IPS-18a (cell line): ENCODE results near the gene HOXB6.

Experiments used
- H3K27ac ChIP-seq: one replicate; pipeline ENCODE4 v1.5.1; 2013; ENCODE audit warnings: low read length
- H3K27me3 ChIP-seq: one replicate; pipeline ENCODE4 v1.6.1; 2013; ENCODE audit warnings: mild to moderate bottlenecking, low read length; ENCODE audit not compliant: control insufficient read depth, insufficient read depth
- H3K36me3 ChIP-seq: one replicate; pipeline ENCODE4 v1.6.1; 2013; ENCODE audit warnings: low read depth, low read length; ENCODE audit not compliant: control insufficient read depth
- H3K4me1 ChIP-seq: one replicate; pipeline ENCODE4 v1.6.1; 2013; ENCODE audit warnings: low read depth, low read length; ENCODE audit not compliant: control insufficient read depth
- H3K4me3 ChIP-seq: one replicate; pipeline ENCODE4 v1.5.1; 2013; ENCODE audit warnings: low read length
- H3K9ac ChIP-seq: one replicate; pipeline ENCODE4 v1.6.1; 2013; ENCODE audit warnings: mild to moderate bottlenecking, low read length, moderate library complexity
- H3K9me3 ChIP-seq: one replicate; pipeline ENCODE4 v1.6.1; 2013; ENCODE audit warnings: low read depth, low read length; ENCODE audit not compliant: control insufficient read depth

HOXB6 gene

GRCh38 chr17:48592577-48592976, 12.2 kb downstream of the HOXB6 start:
- Histone ChIP-seq H3K9me3 (no peaks in the 10 kb centered on the region), H3K36me3 (no peaks in the 10 kb centered on the region), H3K27me3 (peaks cover 100% of the 10 kb centered on the region), H3K27ac (no peak overlapping the region), H3K4me3 (no peak overlapping the region), H3K4me1 (peaks cover 4% of the 10 kb centered on the region), H3K9ac (no peak overlapping the region)

- Histone ChIP-seq H3K36me3 (no peaks in the 10 kb centered on the region), H3K9ac (no peak overlapping the region), H3K27ac (no peak overlapping the region), H3K9me3 (no peaks in the 10 kb centered on the region), H3K4me1 (peaks cover 4% of the 10 kb centered on the region), H3K27me3 (peaks cover 100% of the 10 kb centered on the region), H3K4me3 (no peak overlapping the region)
Observed at GRCh38 chr17:48592057-48592514, 12.7 kb downstream of the HOXB6 start.

- Histone ChIP-seq H3K27ac (no peak overlapping the region), H3K4me3 (peak overlapping the region; percentile 22), H3K9me3 (no peaks in the 10 kb centered on the region), H3K4me1 (peaks cover 4% of the 10 kb centered on the region), H3K36me3 (no peaks in the 10 kb centered on the region), H3K9ac (no peak overlapping the region), H3K27me3 (peaks cover 100% of the 10 kb centered on the region)
Observed at GRCh38 chr17:48591255-48592056, 13.3 kb downstream of the HOXB6 start.

GRCh38 chr17:48590607-48591161, 14.1 kb downstream of the HOXB6 start:
- H3K27ac ChIP-seq: no peak overlapping the region
- H3K9ac ChIP-seq: no peak overlapping the region
- peaks cover 4% of the 10 kb centered on the region for H3K4me1 ChIP-seq
- H3K9me3 ChIP-seq: no peaks in the 10 kb centered on the region
- H3K4me3 ChIP-seq: peak overlapping the region; percentile 22
- no peaks in the 10 kb centered on the region for H3K36me3 ChIP-seq
- peaks cover 100% of the 10 kb centered on the region for H3K27me3 ChIP-seq

- no peak within 1 kb of the TSS for H3K9ac ChIP-seq
- H3K27me3 ChIP-seq: peaks cover 100% of the 10 kb centered on the region
- H3K9me3 ChIP-seq: no peaks in the 10 kb centered on the region
- H3K4me1 ChIP-seq: peaks cover 4% of the 10 kb centered on the region
- H3K27ac ChIP-seq: no peak within 1 kb of the TSS
- peak within 1 kb of the TSS; percentile 22 for H3K4me3 ChIP-seq
- no peaks in the 10 kb centered on the region for H3K36me3 ChIP-seq
Observed at GRCh38 chr17:48589831-48590606, 14.8 kb downstream of the HOXB6 start, which contains the start of gene HOXB3. TSS of gene HOXB3 (minus strand) at chr17:48590241. CDS start at chr17:48552474, 37,767 bp downstream.

GRCh38 chr17:48589060-48589830, 15.5 kb downstream of the HOXB6 start:
- H3K9me3 ChIP-seq: no peaks in the 10 kb centered on the region
- H3K4me1 ChIP-seq: peaks cover under 1% of the 10 kb centered on the region
- H3K27ac ChIP-seq: no peak overlapping the region
- H3K9ac ChIP-seq: no peak overlapping the region
- H3K36me3 ChIP-seq: no peaks in the 10 kb centered on the region
- H3K4me3 ChIP-seq: no peak overlapping the region
- H3K27me3 ChIP-seq: peaks cover 100% of the 10 kb centered on the region

GRCh38 chr17:48588528-48588927, 16.3 kb downstream of the HOXB6 start:
- Histone ChIP-seq H3K9me3 (no peaks in the 10 kb centered on the region), H3K27ac (no peak overlapping the region), H3K9ac (no peak overlapping the region), H3K36me3 (no peaks in the 10 kb centered on the region), H3K27me3 (peaks cover 100% of the 10 kb centered on the region), H3K4me3 (no peak overlapping the region), H3K4me1 (no peaks in the 10 kb centered on the region)

- H3K9ac ChIP-seq: no peak overlapping the region
- H3K27ac ChIP-seq: no peak overlapping the region
- H3K27me3 ChIP-seq: peaks cover 100% of the 10 kb centered on the region
- no peaks in the 10 kb centered on the region for H3K36me3 ChIP-seq
- H3K9me3 ChIP-seq: no peaks in the 10 kb centered on the region
- no peak overlapping the region for H3K4me3 ChIP-seq
- no peaks in the 10 kb centered on the region for H3K4me1 ChIP-seq
Observed at GRCh38 chr17:48588074-48588415, 16.7 kb downstream of the HOXB6 start.

GRCh38 chr17:48587276-48588073, 17.3 kb downstream of the HOXB6 start:
- Histone ChIP-seq H3K27ac (no peak overlapping the region), H3K9me3 (no peaks in the 10 kb centered on the region), H3K4me3 (no peak overlapping the region), H3K27me3 (peaks cover 100% of the 10 kb centered on the region), H3K9ac (no peak overlapping the region), H3K36me3 (no peaks in the 10 kb centered on the region), H3K4me1 (no peaks in the 10 kb centered on the region)

- no peak overlapping the region for H3K4me3 ChIP-seq
- H3K36me3 ChIP-seq: no peaks in the 10 kb centered on the region
- no peak overlapping the region for H3K27ac ChIP-seq
- no peak overlapping the region for H3K9ac ChIP-seq
- H3K9me3 ChIP-seq: no peaks in the 10 kb centered on the region
- H3K27me3 ChIP-seq: peaks cover 100% of the 10 kb centered on the region
- no peaks in the 10 kb centered on the region for H3K4me1 ChIP-seq
Observed at GRCh38 chr17:48586355-48587258, 18.2 kb downstream of the HOXB6 start.
